ENCODE data around the gene TMEM72.

Gene TMEM72

DNA sequence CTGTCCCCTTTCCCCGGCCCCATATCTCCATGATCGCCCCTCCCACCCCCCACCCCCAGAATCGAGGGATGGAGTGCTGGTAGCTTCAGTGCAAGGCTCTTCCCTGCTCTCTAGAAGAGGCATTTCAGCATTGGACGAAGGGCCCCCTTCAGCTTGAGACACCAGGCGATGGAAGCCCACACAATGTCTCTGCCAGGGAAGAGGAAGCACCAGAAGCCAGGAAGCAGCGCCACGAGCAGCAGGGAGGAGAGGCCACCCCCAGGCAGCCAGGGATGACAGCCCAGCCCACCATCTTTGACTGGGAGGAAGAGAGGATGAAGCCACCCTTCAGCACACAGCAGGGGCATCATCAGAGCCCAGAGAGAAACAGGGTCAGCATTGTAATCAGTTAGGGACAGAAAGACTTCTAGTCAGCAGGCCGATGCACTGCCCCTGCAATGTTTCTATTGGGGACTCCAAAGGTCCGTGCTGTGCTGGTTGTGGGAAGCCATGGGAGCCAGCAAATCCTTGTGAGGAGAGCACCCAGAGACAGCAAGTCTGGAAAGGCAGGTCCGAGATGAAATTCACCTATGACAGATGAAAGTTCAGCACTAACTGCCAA is 15.7 kb downstream of the TMEM72 start:
- no peak for DNase-seq (ENCODE audit: extremely low read depth, low read depth)
- no peak overlapping the region for H3K4me3 ChIP-seq (replicated peaks; ENCODE audit: low read depth, low read length)
- TF ChIP-seq, protein P1, sequence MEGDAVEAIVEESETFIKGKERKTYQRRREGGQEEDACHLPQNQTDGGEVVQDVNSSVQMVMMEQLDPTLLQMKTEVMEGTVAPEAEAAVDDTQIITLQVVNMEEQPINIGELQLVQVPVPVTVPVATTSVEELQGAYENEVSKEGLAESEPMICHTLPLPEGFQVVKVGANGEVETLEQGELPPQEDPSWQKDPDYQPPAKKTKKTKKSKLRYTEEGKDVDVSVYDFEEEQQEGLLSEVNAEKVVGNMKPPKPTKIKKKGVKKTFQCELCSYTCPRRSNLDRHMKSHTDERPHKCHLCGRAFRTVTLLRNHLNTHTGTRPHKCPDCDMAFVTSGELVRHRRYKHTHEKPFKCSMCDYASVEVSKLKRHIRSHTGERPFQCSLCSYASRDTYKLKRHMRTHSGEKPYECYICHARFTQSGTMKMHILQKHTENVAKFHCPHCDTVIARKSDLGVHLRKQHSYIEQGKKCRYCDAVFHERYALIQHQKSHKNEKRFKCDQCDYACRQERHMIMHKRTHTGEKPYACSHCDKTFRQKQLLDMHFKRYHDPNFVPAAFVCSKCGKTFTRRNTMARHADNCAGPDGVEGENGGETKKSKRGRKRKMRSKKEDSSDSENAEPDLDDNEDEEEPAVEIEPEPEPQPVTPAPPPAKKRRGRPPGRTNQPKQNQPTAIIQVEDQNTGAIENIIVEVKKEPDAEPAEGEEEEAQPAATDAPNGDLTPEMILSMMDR (IDR thresholded peaks at IDR 0.05; ENCODE audit: low read depth, low read length, missing control alignments) = no peak

- no peak overlapping the region for H3K4me3 ChIP-seq (replicated peaks; ENCODE audit: low read depth, low read length)
- DNase-seq (ENCODE audit: extremely low read depth, low read depth) = no peak
- TF ChIP-seq, protein P1 (IDR thresholded peaks at IDR 0.05; ENCODE audit: low read depth, low read length, missing control alignments) = no peak
Observed at GRCh38 chr10:44927352-44927751, 16.2 kb downstream of the TMEM72 start.

- TF ChIP-seq, protein P1 (IDR thresholded peaks at IDR 0.05; ENCODE audit: low read depth, low read length, missing control alignments) = no peak
- DNase-seq (ENCODE audit: extremely low read depth, low read depth) = no peak
- no peak overlapping the region for H3K4me3 ChIP-seq (replicated peaks; ENCODE audit: low read depth, low read length)
Observed at GRCh38 chr10:44928462-44928861, 17.3 kb downstream of the TMEM72 start.

DNA sequence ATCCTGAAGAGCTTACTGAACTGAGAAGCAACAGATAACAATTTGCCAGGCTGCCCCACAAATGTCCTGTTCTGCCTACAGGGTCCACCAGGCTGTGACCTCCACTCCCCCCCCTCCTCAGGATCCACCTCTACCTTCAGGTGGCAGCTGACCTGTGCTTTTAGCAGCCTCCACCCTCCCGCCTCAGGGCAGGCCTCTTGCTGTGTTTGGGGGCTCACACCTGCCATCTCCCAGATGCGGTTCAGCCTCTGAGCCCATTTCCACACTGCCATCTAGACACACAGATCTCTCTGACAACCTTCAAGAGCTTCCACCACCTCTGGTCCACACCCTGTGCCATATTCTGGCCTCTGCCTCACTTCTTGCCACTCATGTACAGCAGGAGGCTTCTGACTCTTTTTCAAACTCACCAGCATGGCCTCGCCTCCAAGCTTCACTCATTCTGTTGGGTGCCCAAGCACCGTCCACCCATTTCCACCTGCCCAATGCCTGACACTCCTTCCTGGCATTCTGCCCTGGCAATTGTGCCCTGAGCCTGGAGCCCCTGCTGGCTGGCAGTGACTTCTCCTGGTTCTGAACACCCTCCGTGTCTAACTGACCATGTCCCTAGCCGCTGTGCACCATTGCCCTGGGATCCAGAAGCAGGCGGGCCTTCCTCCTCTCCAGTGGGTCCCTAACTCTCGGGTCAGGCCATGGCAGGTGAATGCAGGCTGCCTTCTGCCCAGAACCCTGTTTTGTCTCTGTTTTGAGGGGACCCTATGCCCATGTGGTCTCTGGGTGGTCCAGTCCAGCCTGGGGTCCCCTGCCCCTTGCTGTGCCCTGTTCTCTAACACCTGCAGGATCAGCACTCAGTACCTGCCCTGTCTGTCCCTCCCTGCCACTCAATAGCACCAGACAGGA is 18.5 kb downstream of the TMEM72 start:
- no peak for DNase-seq (ENCODE audit: extremely low read depth, low read depth)
- H3K4me3 ChIP-seq (replicated peaks; ENCODE audit: low read depth, low read length) = no peak overlapping the region
- TF ChIP-seq, protein P1 (IDR thresholded peaks at IDR 0.05; ENCODE audit: low read depth, low read length, missing control alignments) = no peak

GRCh38 chr10:44930904-44931620 is 19.9 kb downstream of the TMEM72 start:
- H3K4me3 ChIP-seq (replicated peaks; ENCODE audit: low read depth, low read length) = no peak overlapping the region
- TF ChIP-seq, protein P1 (IDR thresholded peaks at IDR 0.05; ENCODE audit: low read depth, low read length, missing control alignments) = no peak
- no peak for DNase-seq (ENCODE audit: extremely low read depth, low read depth)

GRCh38 chr10:44931621-44932516 is 20.7 kb downstream of the TMEM72 start:
- DNase-seq (ENCODE audit: extremely low read depth, low read depth) = no peak

More at GRCh38 chr10:44931621-44932516, 20.7 kb downstream of the TMEM72 start:
- no peak overlapping the region for H3K4me3 ChIP-seq (replicated peaks; ENCODE audit: low read depth, low read length)
- TF ChIP-seq, protein P1 (IDR thresholded peaks at IDR 0.05; ENCODE audit: low read depth, low read length, missing control alignments) = no peak
